GM10248 (cell line): ENCODE measurements around the gene GFER.

Experiments
- CTCF ChIA-PET: fragments of 300-600 bp; sonication (Branson Sonifier 250); formaldehyde crosslinking; extraction: SDS; loops from one replicate; lab custom pipeline; 2021; ENCODE audit warnings: antibody characterized with exemption; lab: Yijun Ruan, JAX
- POLR2A ChIA-PET: fragments of 350-650 bp; sonication (Branson Sonifier 250); formaldehyde crosslinking; extraction: SDS; loops from one replicate; lab custom pipeline; 2020; ENCODE audit warnings: antibody characterized with exemption; lab: Yijun Ruan, JAX
- DNase-seq: peaks from one replicate; pipeline ENCODE4 v3.0.0; 2012; ENCODE audit errors: extremely low spot score
- TF ChIP-seq, protein P1 (sequence below): IDR thresholded peaks from 2 replicates; pipeline ENCODE4 v1.5.1; 2012; ENCODE audit warnings: mild to moderate bottlenecking, low read depth; ENCODE audit errors: extremely low read depth, missing control alignments, control extremely low read depth

The GFER gene

DNA sequence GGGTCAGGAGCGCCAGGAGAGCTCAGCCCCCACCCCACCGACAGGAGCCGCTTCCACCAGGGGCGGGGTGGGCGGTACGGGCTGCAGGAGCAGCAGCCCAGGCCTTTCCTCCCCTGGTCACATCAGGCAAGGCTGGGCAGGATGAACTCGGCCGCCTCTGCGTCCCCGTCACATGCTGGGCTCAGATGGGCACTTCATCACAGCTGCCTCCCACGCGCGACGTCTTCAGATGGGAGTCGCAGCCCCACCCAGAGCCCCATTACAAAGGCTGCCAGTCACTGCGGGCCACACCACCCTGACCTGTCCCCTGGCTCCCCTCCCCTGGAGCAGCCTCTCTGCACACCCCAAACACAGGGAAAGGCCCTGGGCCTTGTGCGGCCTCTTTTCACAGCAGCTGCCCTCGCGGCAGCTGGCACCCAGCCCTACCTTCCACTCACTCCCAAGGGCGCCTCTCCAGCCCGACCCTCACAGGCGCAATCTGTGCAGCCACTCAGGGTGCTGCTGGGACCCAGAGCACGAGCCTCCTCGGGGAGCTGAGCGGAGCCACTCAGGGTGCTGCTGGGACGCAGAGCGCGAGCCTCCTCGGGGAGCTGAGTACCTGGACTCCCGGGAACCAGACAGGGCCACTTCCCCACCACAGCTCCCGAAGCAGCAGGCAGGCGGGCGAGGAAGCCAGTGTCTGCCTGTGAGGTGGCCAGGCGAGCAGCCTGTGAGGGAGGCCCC, 21.0 kb downstream of the GFER start:
- DNase-seq: no peak

DNA sequence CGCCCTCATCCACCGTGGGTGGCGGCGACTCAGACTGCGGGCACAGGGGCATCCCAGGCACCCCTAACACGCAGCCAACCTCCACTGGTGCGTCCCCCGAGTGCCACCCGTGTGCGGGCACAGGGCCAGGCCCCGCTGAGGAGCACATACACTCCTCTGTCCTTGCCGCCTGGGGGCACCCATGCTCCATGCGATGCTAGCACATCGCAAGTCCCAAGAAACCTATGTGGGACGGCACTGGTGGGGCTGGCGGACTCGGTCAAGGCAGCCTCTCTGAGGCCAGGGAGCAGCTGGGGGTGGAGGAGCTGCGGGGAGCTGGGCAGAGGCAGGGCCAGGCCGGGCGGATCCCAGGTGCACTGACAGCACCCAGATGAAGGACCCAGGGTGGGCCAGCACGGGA, 21.7 kb downstream of the GFER start:
- ChIA-PET CTCF (interaction anchor here (1.3 to 6.2 kb wide), 7 partner anchors 9 to 147 kb away, joined by 3 to 63 read pairs (median 30); partner anchors contain the start of genes GFER, SYNGR3 and TRAF7), POLR2A (interaction anchor here (0.7 kb wide), 1 partner anchor 227 kb away, joined by 3 read pairs; no protein-coding TSS in a partner anchor)

More for the DNA sequence above, 21.0 kb downstream of the GFER start:
- POLR2A ChIA-PET: interaction anchor here (1.8 kb wide), 1 partner anchor 150 kb away, joined by 12 read pairs; the partner anchor contains the start of gene TRAF7
- CTCF ChIA-PET: interaction anchor here (0.9 to 6.2 kb wide), 15 partner anchors 8 to 482 kb away, joined by 3 to 63 read pairs (median 12); partner anchors contain the start of genes GFER, PKD1, RAB26 and SYNGR3
- TF ChIP-seq, protein P1, sequence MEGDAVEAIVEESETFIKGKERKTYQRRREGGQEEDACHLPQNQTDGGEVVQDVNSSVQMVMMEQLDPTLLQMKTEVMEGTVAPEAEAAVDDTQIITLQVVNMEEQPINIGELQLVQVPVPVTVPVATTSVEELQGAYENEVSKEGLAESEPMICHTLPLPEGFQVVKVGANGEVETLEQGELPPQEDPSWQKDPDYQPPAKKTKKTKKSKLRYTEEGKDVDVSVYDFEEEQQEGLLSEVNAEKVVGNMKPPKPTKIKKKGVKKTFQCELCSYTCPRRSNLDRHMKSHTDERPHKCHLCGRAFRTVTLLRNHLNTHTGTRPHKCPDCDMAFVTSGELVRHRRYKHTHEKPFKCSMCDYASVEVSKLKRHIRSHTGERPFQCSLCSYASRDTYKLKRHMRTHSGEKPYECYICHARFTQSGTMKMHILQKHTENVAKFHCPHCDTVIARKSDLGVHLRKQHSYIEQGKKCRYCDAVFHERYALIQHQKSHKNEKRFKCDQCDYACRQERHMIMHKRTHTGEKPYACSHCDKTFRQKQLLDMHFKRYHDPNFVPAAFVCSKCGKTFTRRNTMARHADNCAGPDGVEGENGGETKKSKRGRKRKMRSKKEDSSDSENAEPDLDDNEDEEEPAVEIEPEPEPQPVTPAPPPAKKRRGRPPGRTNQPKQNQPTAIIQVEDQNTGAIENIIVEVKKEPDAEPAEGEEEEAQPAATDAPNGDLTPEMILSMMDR: no peak

DNA sequence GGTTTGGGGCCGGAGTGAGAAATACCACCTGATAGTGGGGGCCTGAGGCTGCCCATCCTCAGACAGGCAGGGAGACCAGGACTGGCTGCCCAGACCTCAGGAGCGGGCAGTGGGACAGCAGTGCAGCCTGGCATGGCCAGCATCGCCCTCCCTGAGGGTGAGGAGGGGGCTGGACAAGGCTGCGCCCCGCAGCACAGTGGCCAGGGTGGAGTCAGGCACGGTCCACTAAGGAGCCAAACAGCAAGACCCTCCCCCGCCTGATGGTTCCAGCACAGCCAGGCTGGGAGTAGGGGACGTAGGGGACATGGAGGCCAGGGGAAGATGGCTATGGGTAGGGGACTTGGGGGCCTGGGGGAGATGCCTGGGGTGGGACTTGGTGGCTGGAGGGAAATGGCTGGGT, 22.3 kb downstream of the GFER start:
- no peak for DNase-seq
- ChIA-PET POLR2A (interaction anchor here (0.7 kb wide), 1 partner anchor 226 kb away, joined by 3 read pairs; no protein-coding TSS in a partner anchor), CTCF (interaction anchor here (1.5 to 6.2 kb wide), 4 partner anchors 13 to 147 kb away, joined by 3 to 63 read pairs (median 49); partner anchors contain the start of genes SYNGR3 and TRAF7)
- TF ChIP-seq, protein P1: no peak

More for the DNA sequence above, 21.7 kb downstream of the GFER start:
- DNase-seq: no peak
- TF ChIP-seq, protein P1: no peak

DNA sequence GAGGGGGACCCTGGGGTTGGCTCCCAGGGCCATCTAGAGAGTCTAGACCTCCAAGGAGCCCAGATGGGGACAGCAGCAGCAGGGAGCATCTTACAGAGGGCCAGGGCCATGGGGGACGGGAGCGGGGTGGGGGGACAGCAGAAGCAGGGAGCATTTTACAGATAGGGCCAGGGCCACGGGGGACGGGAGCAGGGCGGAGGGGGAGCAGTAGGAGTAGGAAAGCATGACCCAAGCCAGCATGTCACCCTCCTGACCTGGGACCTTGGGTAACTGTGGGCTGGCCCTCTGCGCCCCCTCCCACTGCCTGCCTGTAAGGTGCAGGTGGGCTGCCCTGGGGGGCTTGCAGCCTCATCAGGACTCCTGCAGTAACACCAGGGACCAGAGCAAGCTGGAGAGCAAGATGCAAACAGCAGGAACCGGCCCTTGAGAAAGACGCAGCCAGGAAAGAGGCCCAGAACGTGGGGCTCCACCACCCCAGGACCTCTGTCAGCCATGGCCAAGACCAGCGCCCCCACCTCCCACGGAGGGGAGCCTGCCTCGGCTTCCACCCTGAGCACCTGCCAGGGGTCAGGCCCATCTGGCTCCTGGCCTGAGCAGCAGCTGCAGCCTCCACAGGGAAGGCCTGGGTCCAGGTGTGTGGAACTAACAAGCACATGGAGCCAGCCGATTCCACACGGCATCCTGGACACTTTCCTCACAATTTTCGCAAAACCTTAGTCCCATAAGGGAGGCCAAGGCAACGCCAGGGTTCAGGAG, 23.3 kb downstream of the GFER start:
- TF ChIP-seq, protein P1: no peak
- CTCF ChIA-PET: interaction anchor here (0.8 to 1.9 kb wide), 3 partner anchors 11 to 188 kb away, joined by 3 to 4 read pairs (median 4); no protein-coding TSS in a partner anchor
- POLR2A ChIA-PET: interaction anchor here (2.8 kb wide), 1 partner anchor 148 kb away, joined by 13 read pairs; the partner anchor contains the start of gene TRAF7
- no peak for DNase-seq

DNA sequence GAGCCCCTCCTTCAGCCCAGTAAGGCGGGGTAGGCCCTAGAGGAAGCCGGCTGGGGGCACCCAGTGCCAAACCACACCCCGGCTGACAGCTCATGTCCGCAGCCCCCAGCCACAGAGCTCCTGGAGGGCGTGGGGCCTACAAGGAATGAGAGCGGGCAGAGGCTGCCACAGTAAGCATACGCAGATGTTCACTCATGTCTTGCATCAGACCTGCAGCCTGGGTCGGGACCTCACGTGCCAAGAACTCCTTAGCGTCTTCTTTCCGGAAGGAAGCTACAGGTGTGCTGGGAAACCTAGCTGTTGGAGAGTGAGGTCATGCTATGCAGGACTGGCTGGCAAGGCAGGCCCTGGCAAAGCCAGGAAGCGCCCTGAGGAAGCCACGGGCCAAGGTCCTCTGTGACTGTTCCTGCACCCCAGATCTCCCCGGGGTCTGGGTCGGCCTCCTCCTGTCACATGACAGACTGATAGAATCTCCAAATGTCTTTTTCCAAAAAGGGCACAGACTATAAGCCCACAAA, 24.1 kb downstream of the GFER start:
- ChIA-PET POLR2A (interaction anchor here (2.8 kb wide), 1 partner anchor 147 kb away, joined by 13 read pairs; the partner anchor contains the start of gene TRAF7), CTCF (interaction anchor here (0.8 to 1.9 kb wide), 6 partner anchors 12 to 187 kb away, joined by 3 to 4 read pairs (median 4); partner anchors contain the start of genes NTHL1 and TSC2)
- no peak for DNase-seq
- TF ChIP-seq, protein P1: no peak
